Thoracic aorta (tissue), 2 donors: ENCODE measurements around the gene FKBP3. TPM values are rescaled to one million over a fixed set of nuclear protein-coding genes. Genes with fewer than 3 reads are reported as not detected.

Source experiments
- ATAC-seq: fragments of 150-250 bp; one replicate; pipeline ENCODE4 v1.8.0; 2017; ENCODE audit warnings: low read depth; ENCODE audit not compliant: insufficient number of reproducible peaks, low FRiP score
- DNase-seq: peaks from one replicate; pipeline ENCODE4 v3.0.0-alpha.2; 2020; ENCODE audit warnings: low spot score
- H3K27ac ChIP-seq, 2 donors: fragments of 200-600 bp; sonication (generic); 1 replicate in 1 of 2; 2 replicates in 1 of 2; pipeline ENCODE4 v1.5.1; 2016; ENCODE audit warnings: mild to moderate bottlenecking in 2 of 2, moderate library complexity in 2 of 2
- H3K27me3 ChIP-seq: fragments of 200-600 bp; sonication (generic); replicated peaks from 2 replicates; pipeline ENCODE4 v1.6.0; 2016; ENCODE audit warnings: mild to moderate bottlenecking; ENCODE audit not compliant: insufficient read depth
- H3K36me3 ChIP-seq: fragments of 200-600 bp; sonication (generic); one replicate; pipeline ENCODE4 v1.5.1; 2016
- H3K4me1 ChIP-seq, 2 donors: fragments of 200-600 bp; sonication (generic); 1 replicate in 1 of 2; 2 replicates in 1 of 2; pipeline versions ENCODE4 v1.5.1 to v1.6.0; 2016; ENCODE audit warnings: low read depth in 2 of 2, mild to moderate bottlenecking in 1 of 2; ENCODE audit not compliant: control insufficient read depth in 1 of 2
- H3K4me3 ChIP-seq: fragments of 200-600 bp; sonication (generic); 2 replicates; pipeline ENCODE4 v1.5.1; 2016; ENCODE audit warnings: mild to moderate bottlenecking
- H3K9me3 ChIP-seq: fragments of 200-600 bp; sonication (generic); 2 replicates; pipeline ENCODE4 v1.5.1; 2016
- total RNA-seq, 2 donors: library from RNA; depleted of rRNA; stranded (reverse); fragments of >200 nt; gene quantifications; one replicate each; pipeline versions ENCODE4 v1.1.0 to v1.2.3, GENCODE V29; 2016
- TF ChIP-seq, protein P1 (sequence below): fragments of 200-600 bp; sonication (generic); IDR thresholded peaks from one replicate; pipeline ENCODE4 v1.5.1; 2019; ENCODE audit warnings: antibody characterized with exemption

The FKBP3 gene
- total RNA-seq, result 10 to 100 TPM; 24.2 to 38.2 TPM

GRCh38 chr14:45134051-45134958, at the start of gene FKBP3:
Gene FKBP3, minus strand, starts transcription at chr14:45134481. Its CDS starts 25 bp downstream, at chr14:45134456.
- peak within 1 kb of the TSS; percentile 85 for H3K4me3 ChIP-seq
- H3K9me3 ChIP-seq, result no peaks in the 10 kb centered on the region
- peak; percentile 97 for DNase-seq
- ATAC-seq, result peak; percentile 96
- no peaks in the 10 kb centered on the region for H3K36me3 ChIP-seq
- TF ChIP-seq, protein P1, sequence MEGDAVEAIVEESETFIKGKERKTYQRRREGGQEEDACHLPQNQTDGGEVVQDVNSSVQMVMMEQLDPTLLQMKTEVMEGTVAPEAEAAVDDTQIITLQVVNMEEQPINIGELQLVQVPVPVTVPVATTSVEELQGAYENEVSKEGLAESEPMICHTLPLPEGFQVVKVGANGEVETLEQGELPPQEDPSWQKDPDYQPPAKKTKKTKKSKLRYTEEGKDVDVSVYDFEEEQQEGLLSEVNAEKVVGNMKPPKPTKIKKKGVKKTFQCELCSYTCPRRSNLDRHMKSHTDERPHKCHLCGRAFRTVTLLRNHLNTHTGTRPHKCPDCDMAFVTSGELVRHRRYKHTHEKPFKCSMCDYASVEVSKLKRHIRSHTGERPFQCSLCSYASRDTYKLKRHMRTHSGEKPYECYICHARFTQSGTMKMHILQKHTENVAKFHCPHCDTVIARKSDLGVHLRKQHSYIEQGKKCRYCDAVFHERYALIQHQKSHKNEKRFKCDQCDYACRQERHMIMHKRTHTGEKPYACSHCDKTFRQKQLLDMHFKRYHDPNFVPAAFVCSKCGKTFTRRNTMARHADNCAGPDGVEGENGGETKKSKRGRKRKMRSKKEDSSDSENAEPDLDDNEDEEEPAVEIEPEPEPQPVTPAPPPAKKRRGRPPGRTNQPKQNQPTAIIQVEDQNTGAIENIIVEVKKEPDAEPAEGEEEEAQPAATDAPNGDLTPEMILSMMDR, result no peak
- H3K4me1 ChIP-seq, result peaks cover 10 to 28% of the 10 kb centered on the region in 2 donors
- H3K27me3 ChIP-seq, result no peaks in the 10 kb centered on the region
- peak within 1 kb of the TSS; percentile 88 for H3K27ac ChIP-seq

GRCh38 chr14:45181806-45182205, 47.5 kb upstream of the FKBP3 start:
- Histone ChIP-seq H3K4me1 (no peaks in the 10 kb centered on the region), H3K4me3 (no peak overlapping the region), H3K36me3 (no peaks in the 10 kb centered on the region), H3K9me3 (no peaks in the 10 kb centered on the region), H3K27me3 (no peaks in the 10 kb centered on the region), H3K27ac (no peak overlapping the region)
- no peak for DNase-seq
- TF ChIP-seq, protein P1, result no peak
- no peak for ATAC-seq

DNA sequence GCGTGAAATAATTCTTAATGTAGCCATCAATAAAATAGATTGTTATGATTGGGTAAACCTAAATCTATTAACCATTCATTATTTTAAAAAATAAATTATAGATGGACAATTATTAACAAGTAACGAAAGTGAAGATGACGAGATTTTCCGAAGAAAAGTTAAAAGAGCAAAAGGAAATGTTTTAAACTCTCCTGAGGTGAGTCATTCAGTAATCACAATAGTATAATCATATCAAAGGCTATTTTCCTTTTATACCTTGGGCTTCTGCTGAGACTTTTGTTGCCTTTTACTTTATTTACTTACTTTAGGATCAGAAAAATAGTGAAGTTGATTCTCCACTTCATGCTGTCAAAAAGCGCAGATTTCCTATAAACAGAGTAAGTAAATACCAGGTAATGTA, 47.0 kb upstream of the FKBP3 start:
- H3K27ac ChIP-seq, result no peak overlapping the region
- H3K4me3 ChIP-seq, result no peak overlapping the region
- no peak for ATAC-seq
- TF ChIP-seq, protein P1, result no peak
- no peaks in the 10 kb centered on the region for H3K9me3 ChIP-seq
- H3K36me3 ChIP-seq, result no peaks in the 10 kb centered on the region
- no peak for DNase-seq
- H3K27me3 ChIP-seq, result no peaks in the 10 kb centered on the region
- H3K4me1 ChIP-seq, result no peaks in the 10 kb centered on the region

- H3K4me1 ChIP-seq, result no peaks in the 10 kb centered on the region
- no peak for ATAC-seq
- TF ChIP-seq, protein P1, result no peak
Observed at GRCh38 chr14:45177076-45177475, 42.8 kb upstream of the FKBP3 start.

GRCh38 chr14:45169906-45170305, 35.6 kb upstream of the FKBP3 start:
- H3K36me3 ChIP-seq, result peaks cover 4% of the 10 kb centered on the region
- H3K9me3 ChIP-seq, result no peaks in the 10 kb centered on the region
- no peaks in the 10 kb centered on the region for H3K4me1 ChIP-seq
- no peak overlapping the region for H3K4me3 ChIP-seq
- ATAC-seq (no peak), DNase-seq (no peak)
- no peaks in the 10 kb centered on the region for H3K27me3 ChIP-seq
- H3K27ac ChIP-seq, result no peak overlapping the region
- TF ChIP-seq, protein P1, result no peak

More at GRCh38 chr14:45177076-45177475, 42.8 kb upstream of the FKBP3 start:
- H3K27ac ChIP-seq, result no peak overlapping the region
- no peaks in the 10 kb centered on the region for H3K36me3 ChIP-seq
- H3K27me3 ChIP-seq, result no peaks in the 10 kb centered on the region
- H3K4me3 ChIP-seq, result no peak overlapping the region
- DNase-seq, result no peak
- H3K9me3 ChIP-seq, result no peaks in the 10 kb centered on the region
